ENCODE data around the gene NDP.

NDP gene, protein sequence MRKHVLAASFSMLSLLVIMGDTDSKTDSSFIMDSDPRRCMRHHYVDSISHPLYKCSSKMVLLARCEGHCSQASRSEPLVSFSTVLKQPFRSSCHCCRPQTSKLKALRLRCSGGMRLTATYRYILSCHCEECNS

GRCh38 chrX:43973249-43974099, at the start of gene NDP:
Gene NDP, minus strand, starts transcription at chrX:43973390. Its CDS starts 14,745 bp downstream, at chrX:43958645.
- DNase-seq, result no peak

GRCh38 chrX:44022964-44023363, 49.8 kb upstream of the NDP start:
- no peak for DNase-seq

- DNase-seq, result no peak
These were observed 47.5 kb upstream of the NDP start for GRCh38 chrX:44020693-44021092.

DNA sequence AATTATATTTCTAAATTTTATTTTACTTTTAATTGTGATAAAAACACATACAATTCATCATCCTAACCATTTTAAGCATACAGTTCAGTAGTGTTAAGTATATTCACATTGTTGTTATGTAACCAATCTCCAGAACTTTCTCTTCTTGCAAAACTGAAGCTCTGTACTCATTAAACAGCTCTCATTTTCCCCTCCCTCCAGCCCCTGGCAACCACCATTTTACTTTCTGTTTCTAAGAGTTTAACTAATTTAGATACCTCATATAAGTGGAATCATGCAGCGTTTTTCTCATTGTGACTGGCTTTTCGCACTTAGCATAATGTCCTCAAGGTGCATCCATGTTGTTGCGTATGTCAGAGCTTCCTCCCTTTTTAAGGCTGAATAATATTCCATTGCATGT, 46.7 kb upstream of the NDP start:
- DNase-seq, result no peak

- no peak for DNase-seq
These were observed 44.5 kb upstream of the NDP start for GRCh38 chrX:44017676-44018075.

GRCh38 chrX:44016906-44017305, 43.7 kb upstream of the NDP start:
- no peak for DNase-seq

DNA sequence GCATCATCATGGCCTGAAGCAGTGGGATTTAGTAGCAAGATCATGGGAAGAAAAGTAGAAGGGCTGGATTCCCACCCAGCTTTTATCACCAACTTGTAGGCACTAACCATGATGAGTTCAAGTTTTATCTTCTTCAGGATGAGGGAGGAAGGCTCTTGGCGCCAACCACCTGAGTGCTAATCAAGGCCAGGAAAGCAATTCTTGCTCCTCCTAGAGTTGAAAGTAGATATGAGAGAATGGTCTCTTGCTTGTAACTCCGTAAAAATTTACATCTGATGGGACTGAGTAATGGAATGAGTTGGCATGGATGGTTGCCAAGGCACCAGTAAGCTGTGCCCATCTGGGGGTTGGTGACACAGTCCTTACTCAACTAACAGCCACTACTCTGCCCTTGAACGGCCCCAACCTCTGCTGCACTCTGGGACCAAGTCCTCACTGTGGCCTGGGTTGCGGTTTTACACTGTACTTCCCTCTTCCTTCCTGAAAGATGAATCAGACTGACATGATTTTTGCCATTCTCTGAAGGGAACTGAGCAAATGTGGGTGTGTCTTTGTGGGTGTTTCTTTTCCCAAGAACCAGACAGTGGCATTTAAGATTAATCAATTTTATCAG, 39.4 kb upstream of the NDP start:
- no peak for DNase-seq

GRCh38 chrX:44011506-44011905, 38.3 kb upstream of the NDP start:
- DNase-seq, result no peak

DNA sequence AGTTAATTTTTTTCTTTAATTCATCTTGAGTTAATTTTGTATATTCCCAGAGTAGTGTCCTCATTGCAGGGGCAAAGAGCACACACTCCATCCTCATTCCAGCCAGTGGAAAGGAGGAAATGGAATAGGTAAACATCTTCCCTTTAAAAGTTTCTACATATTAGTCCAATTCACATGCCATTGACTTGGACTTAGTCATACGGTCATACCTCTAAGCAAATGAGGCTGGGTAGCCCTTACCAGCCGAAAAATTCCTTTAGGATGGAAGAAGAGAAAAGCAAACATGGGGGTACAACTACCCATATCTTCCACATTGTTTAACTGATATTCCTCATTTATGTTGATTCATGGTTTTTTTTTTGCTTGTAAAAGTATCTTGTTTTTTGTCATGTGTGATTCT, 37.4 kb upstream of the NDP start:
- no peak for DNase-seq

- no peak for DNase-seq
These were observed 32.9 kb upstream of the NDP start for GRCh38 chrX:44006081-44006480.

DNA sequence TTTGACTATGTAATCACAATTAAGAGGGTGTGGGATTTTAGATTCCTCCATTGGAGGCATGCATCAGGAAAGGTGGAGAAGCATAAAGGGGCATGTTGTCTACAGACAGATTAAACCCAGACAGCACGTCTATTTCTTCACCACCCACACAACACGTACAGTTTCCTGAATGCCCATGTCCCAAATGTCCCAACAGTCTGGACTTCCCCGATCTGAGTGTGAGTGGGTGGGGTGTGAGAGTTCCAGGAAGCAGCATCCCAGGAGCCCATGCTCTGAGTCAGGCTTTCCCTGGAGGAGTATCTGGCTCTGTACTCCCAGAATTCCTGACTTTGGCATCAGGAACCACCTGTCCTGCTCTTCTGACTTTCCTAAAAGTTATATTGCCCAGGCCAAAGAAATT, 30.8 kb upstream of the NDP start:
- DNase-seq, result no peak

DNA sequence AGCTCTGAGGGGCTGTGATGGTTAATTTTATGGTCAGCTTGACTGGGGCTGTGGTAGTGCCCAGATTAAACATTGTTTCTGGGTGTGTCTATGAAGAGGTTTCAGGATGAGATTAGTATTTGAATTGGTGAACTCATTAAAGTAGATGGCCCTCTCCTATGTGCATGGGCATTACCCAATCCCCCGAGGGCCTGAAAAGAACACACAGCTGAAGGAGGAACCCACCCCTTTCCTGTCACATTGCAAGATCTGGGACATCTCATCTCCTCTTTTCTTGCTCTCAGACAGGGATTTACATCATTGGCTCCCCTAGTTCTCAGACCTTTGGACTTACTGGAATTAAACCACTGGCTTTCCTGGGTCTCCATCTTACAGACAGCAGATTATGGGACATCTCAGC, 29.4 kb upstream of the NDP start:
- no peak for DNase-seq

DNA sequence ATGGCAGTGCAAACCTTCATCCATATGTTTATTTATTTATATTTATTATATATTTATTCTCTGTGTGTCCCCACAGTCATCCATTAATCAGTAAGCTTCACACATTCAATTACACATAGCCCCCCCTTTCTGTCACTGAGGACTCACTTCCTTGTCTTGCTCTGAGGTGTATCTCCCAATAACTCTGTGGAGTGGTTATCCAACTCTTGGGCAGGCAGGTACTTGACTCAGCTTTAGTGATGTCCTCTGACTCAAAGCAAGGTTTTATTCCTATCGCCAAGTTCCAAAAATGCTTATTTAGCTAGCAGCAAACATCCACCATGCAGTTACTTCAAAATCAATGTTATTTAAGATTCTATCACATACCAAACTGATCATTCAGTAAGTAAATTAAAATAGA, 25.2 kb upstream of the NDP start:
- no peak for DNase-seq

DNA sequence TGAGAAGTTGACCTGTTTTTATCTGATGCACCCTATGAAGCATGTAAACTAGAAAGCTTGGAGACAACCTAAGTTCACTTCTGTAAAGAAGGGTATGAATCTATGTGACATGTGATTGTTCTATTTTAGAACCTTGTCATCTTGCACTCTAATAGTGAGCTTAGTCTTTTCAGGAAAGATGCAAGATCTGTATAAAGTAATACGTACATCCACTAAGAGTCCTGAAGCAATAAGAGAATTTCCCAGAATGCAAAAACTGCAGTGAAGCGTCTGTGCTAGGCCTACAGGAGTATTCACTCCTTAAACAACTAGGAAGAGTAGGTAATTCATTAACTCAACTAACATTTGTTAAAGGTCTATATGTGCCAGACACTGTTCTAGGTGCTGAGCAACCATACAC, 23.3 kb upstream of the NDP start:
- DNase-seq, result no peak

- DNase-seq, result no peak
These were observed 12.9 kb upstream of the NDP start for GRCh38 chrX:43986083-43986482.

GRCh38 chrX:43985511-43985910, 12.3 kb upstream of the NDP start:
- no peak for DNase-seq

- DNase-seq, result no peak
These were observed 5.0 kb upstream of the NDP start for GRCh38 chrX:43978226-43978625.

- DNase-seq, result no peak
These were observed 3.0 kb upstream of the NDP start for GRCh38 chrX:43976205-43976604.

DNA sequence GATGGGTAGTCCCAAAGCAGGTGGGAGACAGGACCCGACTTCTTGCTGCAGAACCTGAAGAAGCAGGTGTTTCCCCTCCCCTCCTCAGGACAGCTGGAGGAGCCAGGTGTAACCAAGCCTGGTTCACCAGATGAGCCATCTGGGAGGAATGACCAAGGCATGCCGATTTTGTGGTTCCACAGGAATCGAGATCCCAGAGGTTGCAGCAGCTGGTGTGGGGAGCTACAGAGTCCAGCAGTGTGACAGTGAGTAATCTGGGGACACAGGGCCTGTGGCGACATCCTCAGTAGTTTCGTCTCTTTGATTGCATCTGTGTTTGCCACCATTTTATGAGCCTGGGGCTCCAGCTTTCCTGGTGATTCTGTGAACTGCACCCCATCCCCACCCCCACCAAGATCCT, 2.6 kb upstream of the NDP start:
- DNase-seq, result no peak

- no peak for DNase-seq
These were observed 1.7 kb upstream of the NDP start for GRCh38 chrX:43974741-43975465.

- no peak for DNase-seq
These were observed 898 bp upstream of the NDP start for GRCh38 chrX:43974100-43974475.

GRCh38 chrX:43971966-43972961, 926 bp downstream of the NDP start:
- DNase-seq, result no peak

GRCh38 chrX:43970528-43970927, 2.7 kb downstream of the NDP start:
- no peak for DNase-seq
